HepG2 (cell line): ENCODE measurements around the gene TXNRD3. TPM values are rescaled to one million over a fixed set of nuclear protein-coding genes. Genes with fewer than 3 reads are reported as not detected.

Experiments
- ATAC-seq: fragments of 200-7000 bp; cut with Tn5 transposase; 3 replicates; pipeline ENCODE4 v1.9.1; 2020; ENCODE audit warnings: mild to moderate bottlenecking, moderate library complexity
- BruUV-seq: library from RNA; stranded (reverse); fragments of 400-500 nt; replicated peaks from 2 replicates; lab custom pipeline; 2021; lab: Mats Ljungman, UMichigan
- CTCF ChIA-PET: fragments of 300-600 bp; formaldehyde crosslinking; extraction: SDS; loops from one replicate; lab custom pipeline; 2021; ENCODE audit warnings: low total read pairs, inconsistent platforms, low intra/inter-chr PET ratio; lab: Yijun Ruan, JAX
- POLR2A ChIA-PET: fragments of 350-600 bp; sonication (Branson Sonifier 250); formaldehyde crosslinking; loops from one replicate; lab custom pipeline; 2020; ENCODE audit warnings: antibody characterized with exemption, inconsistent platforms; lab: Yijun Ruan, JAX
- DNase-seq: peaks from one replicate; pipeline ENCODE4 v3.0.0-alpha.2; 2015; ENCODE audit warnings: low spot score
- FAIRE-seq: peaks from 3 replicates; lab custom pipeline; 2011; peaks lifted over from hg19 to GRCh38; lab: Jason Lieb, UNC
- H2AFZ ChIP-seq: one replicate; pipeline ENCODE4 v1.6.1; 2011; ENCODE audit warnings: low read length, inconsistent platforms
- H3K27ac ChIP-seq: fragments of 300-600 bp; 3 replicates; pipeline ENCODE4 v1.8.0; 2011; ENCODE audit warnings: mixed run types, mild to moderate bottlenecking, mixed read lengths, low read length, inconsistent platforms; ENCODE audit not compliant: insufficient read depth; ENCODE audit errors: extremely low read length
- H3K27me3 ChIP-seq, 2 experiments: fragments of 200-600 bp in 1 of 2; 2 replicates in 1 of 2; 3 replicates in 1 of 2; pipeline versions ENCODE4 v1.6.0 to v1.8.0; 2011; ENCODE audit warnings: low read length in 2 of 2, mild to moderate bottlenecking in 2 of 2, moderate library complexity in 2 of 2, inconsistent platforms in 1 of 2; ENCODE audit not compliant: insufficient read depth in 2 of 2, control insufficient read depth in 1 of 2
- H3K36me3 ChIP-seq, 2 experiments: fragments of 200-600 bp in 1 of 2; replicated peaks in 1 of 2; 2 replicates in 1 of 2; 3 replicates in 1 of 2; pipeline versions ENCODE4 v1.5.1 to v1.8.0; 2011; ENCODE audit warnings: low read length in 2 of 2, inconsistent platforms in 1 of 2; ENCODE audit not compliant: insufficient read depth in 2 of 2, control insufficient read depth in 1 of 2
- H3K4me1 ChIP-seq: 2 replicates; pipeline ENCODE4 v1.5.1; 2012; ENCODE audit warnings: low read length, inconsistent platforms; ENCODE audit not compliant: insufficient read depth
- H3K4me2 ChIP-seq: 2 replicates; pipeline ENCODE4 v1.6.0; 2011; ENCODE audit warnings: low read depth, low read length, inconsistent platforms
- H3K4me3 ChIP-seq, 3 experiments: fragments of 200-600 bp in 1 of 3; sonication (generic), shearing (Covaris generic) in 1 of 3; replicated peaks in 1 of 3; 2 replicates each; pipeline ENCODE4 v1.5.1; 2011 to 2016; ENCODE audit warnings: low read length in 3 of 3, inconsistent platforms in 2 of 3, low read depth in 2 of 3, mild to moderate bottlenecking in 2 of 3, control low read depth in 1 of 3, mixed read lengths in 1 of 3; ENCODE audit not compliant: insufficient read depth in 1 of 3
- H3K79me2 ChIP-seq: one replicate; pipeline ENCODE4 v1.6.1; 2011; ENCODE audit warnings: low read length, inconsistent platforms; ENCODE audit not compliant: insufficient read depth
- H3K9ac ChIP-seq: 2 replicates; pipeline ENCODE4 v1.6.0; 2011; ENCODE audit warnings: mild to moderate bottlenecking, low read depth, low read length, inconsistent platforms; ENCODE audit not compliant: insufficient read depth
- H3K9me3 ChIP-seq: 2 replicates; pipeline ENCODE4 v1.5.1; 2012; ENCODE audit warnings: mild to moderate bottlenecking, low read length
- H4K20me1 ChIP-seq: 2 replicates; pipeline ENCODE4 v1.6.0; 2011; ENCODE audit warnings: inconsistent platforms, mild to moderate bottlenecking, low read length, moderate library complexity; ENCODE audit not compliant: insufficient read depth
- DDIT3 ChIP-seq: sonication (generic); formaldehyde crosslinking; IDR thresholded peaks from 2 replicates; pipeline ENCODE4 v1.4.0; 2020; ENCODE audit warnings: mild to moderate bottlenecking, missing genetic modification reagents
- FOXO1 ChIP-seq: sonication (generic); formaldehyde crosslinking; IDR thresholded peaks from 2 replicates; pipeline ENCODE4 v1.4.0; 2020; ENCODE audit warnings: missing genetic modification reagents
- NR3C1 ChIP-seq: sonication (generic); formaldehyde crosslinking; IDR thresholded peaks from 2 replicates; pipeline ENCODE4 v1.4.0; 2020; ENCODE audit warnings: missing genetic modification reagents
- ONECUT2 ChIP-seq: sonication (generic); formaldehyde crosslinking; IDR thresholded peaks from 2 replicates; pipeline ENCODE4 v1.4.0; 2020; ENCODE audit warnings: missing genetic modification reagents
- ZBTB33 ChIP-seq: sonication (generic); formaldehyde crosslinking; IDR thresholded peaks from 2 replicates; pipeline ENCODE4 v1.4.0; 2020; ENCODE audit warnings: missing genetic modification reagents
- ZSCAN29 ChIP-seq: sonication (generic); formaldehyde crosslinking; conservative IDR thresholded peaks from 2 replicates; pipeline ENCODE4 v1.4.0; 2020; ENCODE audit warnings: mild to moderate bottlenecking, missing genetic modification reagents
- WGBS: methylation state at CpG from one replicate; pipeline ENCODE4 v1.1.6; 2017; ENCODE audit warnings: low lambda C conversion rate; 5-methylcytosine and 5-hydroxymethylcytosine counted together
- in situ Hi-C: cut with HindIII; loops from 2 replicates; pipeline ENCODE4 v1.10.0; 2017; ENCODE audit warnings: low pct_unique_long_range_greater_than_20kb; ENCODE audit not compliant: extremely low pct_ligation_motif_present
- intact Hi-C: fragments of 100-400 bp; cut with micrococcal nuclease; formaldehyde crosslinking; loops from one replicate; pipeline ENCODE4 v1.10.0; 2022; ENCODE audit not compliant: unreplicated experiment
- polyA plus RNA-seq, 8 experiments: library from polyadenylated mRNA; depleted of rRNA in 3 of 8; stranded (reverse) in 7 of 8; unstranded in 1 of 8; fragments of >200 nt; fragmentation: Illumina TruSeq in 4 of 8; extraction: Trizol in 4 of 8; gene quantifications; 2 replicates each; pipeline versions ENCODE4 v1.2.1 to v1.2.3, GENCODE V29; 2011 to 2016; ENCODE audit warnings: low read depth in 4 of 8, missing spikeins in 1 of 8, mixed read lengths in 1 of 8; ENCODE audit not compliant: insufficient read depth in 1 of 8
- total RNA-seq, 5 experiments: library from RNA; depleted of rRNA; stranded (reverse); fragments of >200 nt; fragmentation: Illumina TruSeq; extraction: Trizol; gene quantifications; 2 replicates each; pipeline ENCODE4 v1.2.3, GENCODE V29; 2016; ENCODE audit warnings: low read depth in 1 of 5

TXNRD3 gene
- total and polyA plus RNA-seq, 2 of the 13 experiments (the other 11 are each of a cell fraction or from before 2014, with no cell fraction given): 4.8 to 20.7 TPM

- ATAC-seq (no peak), DNase-seq (no peak), FAIRE-seq (no peak)
- H3K79me2 ChIP-seq: no peaks in the 10 kb centered on the region
- H3K4me3 ChIP-seq: no peak overlapping the region
- H2AFZ ChIP-seq: no peak overlapping the region
- H3K27me3 ChIP-seq: peaks cover 0 to 57% of the 10 kb centered on the region in 2 experiments; a peak in 4 of 5 replicates
- TF ChIP-seq ZSCAN29 (no peak), FOXO1 (CRISPR knock-in tag) (no peak), ONECUT2 (CRISPR knock-in tag) (no peak), ZBTB33 (CRISPR knock-in tag) (no peak), NR3C1 (no peak), DDIT3 (no peak)
- in situ Hi-C loops (no loop called here), intact Hi-C loops (no loop called here)
- H3K27ac ChIP-seq: no peak overlapping the region
- no peaks in the 10 kb centered on the region for H4K20me1 ChIP-seq
- ChIA-PET POLR2A (no interaction called here), CTCF (no interaction called here)
- no peaks in the 10 kb centered on the region for H3K36me3 ChIP-seq
- no peak overlapping the region for H3K4me2 ChIP-seq
- no peak overlapping the region for H3K9ac ChIP-seq
- no TSS peak for BruUV-seq
- no peaks in the 10 kb centered on the region for H3K4me1 ChIP-seq
- no peaks in the 10 kb centered on the region for H3K9me3 ChIP-seq
- 26% methylated on average over 4 of the region's 15 CpGs for WGBS
Measured at GRCh38 chr3:126665959-126666657, 11.2 kb upstream of the TXNRD3 start.
